GM12878 (cell line): Measurements from ENCODE around the gene FAM170B. TPM values are rescaled to one million over a fixed set of nuclear protein-coding genes. Genes with fewer than 3 reads are reported as not detected.

ENCODE experiments used
- ATAC-seq: fragments of 200-7000 bp; cut with Tn5 transposase; 3 replicates; pipeline ENCODE4 v1.9.1; 2020; ENCODE audit warnings: mild to moderate bottlenecking, moderate library complexity
- BruUV-seq: library from RNA; stranded (reverse); fragments of 400-500 nt; replicated peaks from 2 replicates; lab custom pipeline; 2021; lab: Mats Ljungman, UMichigan
- CTCF ChIA-PET: fragments of 300-600 bp; sonication (Branson Sonifier 250); formaldehyde crosslinking; extraction: SDS; loops from one replicate; lab custom pipeline; 2021; ENCODE audit warnings: inconsistent platforms; lab: Yijun Ruan, JAX
- POLR2A ChIA-PET: fragments of 350-600 bp; formaldehyde crosslinking; extraction: SDS; loops from one replicate; lab custom pipeline; 2021; ENCODE audit warnings: inconsistent platforms; lab: Charles Lee
- RAD21 ChIA-PET: fragments of 300-600 bp; sonication (Branson Sonifier 250); formaldehyde crosslinking; loops from one replicate; lab custom pipeline; 2023; ENCODE audit warnings: antibody characterized with exemption; ENCODE audit not compliant: unreplicated experiment; lab: Charles Lee
- SMC1A ChIA-PET: fragments of 300-600 bp; sonication (Branson Sonifier 250); formaldehyde crosslinking; loops from one replicate; lab custom pipeline; 2023; ENCODE audit not compliant: unreplicated experiment, uncharacterized antibody; lab: Charles Lee
- DNase-seq: peaks from one replicate; pipeline ENCODE4 v3.0.0-alpha.2; 2011; ENCODE audit warnings: low read depth, low spot score
- FAIRE-seq: peaks from 3 replicates; lab custom pipeline; 2011; peaks lifted over from hg19 to GRCh38; lab: Jason Lieb, UNC
- H2AFZ ChIP-seq: 2 replicates; pipeline ENCODE4 v1.6.0; 2011; ENCODE audit warnings: low read depth, low read length, control low read depth; ENCODE audit not compliant: control insufficient read depth
- H3K27ac ChIP-seq: 2 replicates; pipeline ENCODE4 v1.5.1; 2011; ENCODE audit warnings: control low read depth; ENCODE audit not compliant: control insufficient read depth, insufficient read depth
- H3K27me3 ChIP-seq, 2 experiments: replicated peaks in 1 of 2; 2 replicates each; pipeline versions ENCODE4 v1.6.0 to v1.6.1; 2011; ENCODE audit warnings: low read length in 1 of 2; ENCODE audit not compliant: control insufficient read depth in 2 of 2, insufficient read depth in 2 of 2
- H3K36me3 ChIP-seq, 2 experiments: 2 replicates each; pipeline ENCODE4 v1.5.1; 2011; ENCODE audit warnings: low read length in 1 of 2; ENCODE audit not compliant: control insufficient read depth in 2 of 2, insufficient read depth in 2 of 2
- H3K4me1 ChIP-seq: 2 replicates; pipeline ENCODE4 v1.6.1; 2011; ENCODE audit warnings: mild to moderate bottlenecking, low read length, moderate library complexity, mixed read lengths; ENCODE audit not compliant: control insufficient read depth, insufficient read depth
- H3K4me2 ChIP-seq: 2 replicates; pipeline ENCODE4 v1.6.0; 2011; ENCODE audit warnings: control low read depth; ENCODE audit not compliant: control insufficient read depth, insufficient read depth
- H3K4me3 ChIP-seq: fragments of 200-600 bp; sonication (generic); 2 replicates; pipeline ENCODE4 v1.5.1; 2016
- H3K79me2 ChIP-seq: 2 replicates; pipeline ENCODE4 v1.6.0; 2011; ENCODE audit warnings: low read length; ENCODE audit not compliant: control insufficient read depth, insufficient read depth
- H3K9ac ChIP-seq: 2 replicates; pipeline ENCODE4 v1.8.0; 2011; ENCODE audit warnings: low read length, control low read depth, mixed read lengths; ENCODE audit not compliant: control insufficient read depth, insufficient read depth
- H3K9me3 ChIP-seq: replicated peaks from 3 replicates; pipeline ENCODE4 v1.5.1; 2011; ENCODE audit warnings: mild to moderate bottlenecking, low read length; ENCODE audit not compliant: control insufficient read depth, insufficient read depth
- H4K20me1 ChIP-seq: 2 replicates; pipeline ENCODE4 v1.6.0; 2011; ENCODE audit not compliant: control insufficient read depth, insufficient read depth
- CEBPB ChIP-seq, 2 experiments: fragments of 150-350 bp in 1 of 2; IDR thresholded peaks; 2 replicates each; pipeline ENCODE4 v1.6.1; 2012 to 2014; ENCODE audit warnings: low read depth in 2 of 2, low read length in 2 of 2, borderline replicate concordance in 1 of 2, inconsistent platforms in 1 of 2
- MAX ChIP-seq: IDR thresholded peaks from 2 replicates; pipeline ENCODE4 v1.6.1; 2012; ENCODE audit warnings: low read depth, low read length, improper control_type of control experiment
- NFYA ChIP-seq: IDR thresholded peaks from 2 replicates; pipeline ENCODE4 v1.6.1; 2011; ENCODE audit warnings: low read depth, mild to moderate bottlenecking, low read length, improper control_type of control experiment, borderline replicate concordance
- PML ChIP-seq: IDR thresholded peaks from 2 replicates; pipeline ENCODE4 v1.6.1; 2012; ENCODE audit warnings: low read length, inconsistent platforms
- SMC3 ChIP-seq: IDR thresholded peaks from 2 replicates; pipeline ENCODE4 v1.6.1; 2011; ENCODE audit warnings: low read length, improper control_type of control experiment, borderline replicate concordance
- STAT1 ChIP-seq: fragments of 450-650 bp; conservative IDR thresholded peaks from 2 replicates; pipeline ENCODE4 v1.6.1; 2014; ENCODE audit warnings: antibody characterized with exemption, mild to moderate bottlenecking
- ZNF24 ChIP-seq: fragments of 450-650 bp; IDR thresholded peaks from 2 replicates; pipeline ENCODE4 v1.6.1; 2017; ENCODE audit warnings: antibody characterized with exemption, mild to moderate bottlenecking
- WGBS: methylation state at CpG from one replicate; pipeline ENCODE4 v1.1.6; 2016; ENCODE audit warnings: low lambda C conversion rate; ENCODE audit not compliant: insufficient replicate concordance, insufficient coverage; ENCODE audit errors: missing lambda C conversion rate; 5-methylcytosine and 5-hydroxymethylcytosine counted together
- in situ Hi-C: fragments of 300-500 bp; cut with MboI; formaldehyde crosslinking; loops from 9 replicates; pipeline ENCODE4 v1.14.3; 2018; ENCODE audit warnings: mixed read lengths
- intact Hi-C: fragments of 100-400 bp; cut with micrococcal nuclease; formaldehyde crosslinking; loops from one replicate; pipeline ENCODE4 v1.14.2; 2022; ENCODE audit not compliant: unreplicated experiment
- polyA plus RNA-seq, 11 experiments: library from polyadenylated mRNA; depleted of rRNA in 4 of 11; unstranded in 6 of 11; stranded (reverse) in 5 of 11; fragments of >200 nt; fragmentation: Nextera tagmentation in 4 of 11; fragmentation: Illumina TruSeq in 1 of 11; extraction: Ambion mirVana in 4 of 11; extraction: Trizol in 1 of 11; gene quantifications; 1 replicate in 1 of 11; 2 replicates in 10 of 11; pipeline versions ENCODE4 v1.2.1 to v1.2.3, GENCODE V29; 2011 to 2016; ENCODE audit warnings: inconsistent platforms in 2 of 11, missing spikeins in 2 of 11, low read depth in 1 of 11
- total RNA-seq, 4 experiments: library from RNA; depleted of rRNA in 3 of 4; stranded (reverse); fragments of >200 nt in 3 of 4; fragmentation: Illumina TruSeq in 1 of 4; extraction: Trizol in 1 of 4; gene quantifications; 2 replicates each; pipeline versions ENCODE4 v1.2.1 to v1.2.3, GENCODE V29; 2013 to 2021
- TF ChIP-seq, protein P1 (sequence below): fragments of 450-650 bp; IDR thresholded peaks from 2 replicates; pipeline ENCODE4 v1.6.1; 2017; ENCODE audit warnings: antibody characterized with exemption, mild to moderate bottlenecking, moderate library complexity

The FAM170B gene
- total and polyA plus RNA-seq, 10 of the 15 experiments (the other 5 are each of a cell fraction or from before 2014, with no cell fraction given), result not detected

DNA sequence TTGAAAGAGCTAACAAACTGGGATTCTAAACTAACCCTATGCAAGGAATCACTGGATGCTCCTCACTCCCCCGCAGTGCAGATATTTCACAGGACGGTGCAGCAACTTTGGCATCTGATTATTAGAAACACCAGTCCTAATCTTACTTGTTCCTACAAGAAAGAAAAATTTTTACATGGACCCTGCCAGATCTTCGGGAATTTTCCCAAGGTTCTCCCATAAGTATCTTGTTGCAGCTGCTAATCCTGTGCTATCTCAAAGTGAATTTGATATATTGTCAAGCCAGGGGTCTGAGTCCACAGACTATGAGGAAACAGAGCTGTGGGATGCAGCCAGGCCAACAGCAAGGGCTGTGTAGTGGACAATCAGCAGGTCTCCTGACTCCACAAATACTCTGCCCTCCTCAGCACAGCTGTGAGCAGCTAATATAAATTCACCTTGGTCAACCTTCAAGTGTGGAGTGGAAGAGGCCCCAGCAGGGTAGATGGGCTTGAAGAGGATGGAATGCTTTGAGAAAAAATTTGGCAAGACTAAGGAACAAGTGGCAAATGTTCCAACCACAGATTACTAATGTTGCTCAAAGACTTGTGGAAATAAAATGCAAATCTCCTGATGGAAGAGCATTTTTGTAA lies 44.1 kb downstream of the FAM170B start:
- H2AFZ ChIP-seq, result no peak overlapping the region
- no TSS peak for BruUV-seq
- ChIA-PET RAD21 (no interaction called here), POLR2A (interaction anchor here (1.1 kb wide), 1 partner anchor 8 kb away, joined by 3 read pairs; no protein-coding TSS in a partner anchor), SMC1A (interaction anchor here (0.9 to 1.5 kb wide), 2 partner anchors 9 to 117 kb away, joined by 3 to 7 read pairs; no protein-coding TSS in a partner anchor), CTCF (interaction anchor here (1.1 to 1.2 kb wide), 2 partner anchors 41 to 421 kb away, joined by 3 read pairs; no protein-coding TSS in a partner anchor)
- H3K4me3 ChIP-seq, result no peak overlapping the region
- in situ Hi-C loops, result no loop called here
- FAIRE-seq (no peak), DNase-seq (no peak), ATAC-seq (no peak)
- no peak overlapping the region for H3K27ac ChIP-seq
- intact Hi-C loops, result no loop called here
- peaks cover 2% of the 10 kb centered on the region; the same call in 1 of the 3 replicates for H3K9me3 ChIP-seq
- no peaks in the 10 kb centered on the region for H3K79me2 ChIP-seq
- H3K36me3 ChIP-seq, result no peaks in the 10 kb centered on the region
- H3K4me2 ChIP-seq, result no peak overlapping the region
- no peaks in the 10 kb centered on the region for H3K4me1 ChIP-seq
- no peaks in the 10 kb centered on the region for H4K20me1 ChIP-seq
- H3K9ac ChIP-seq, result no peak overlapping the region
- TF ChIP-seq STAT1 (no peak), NFYA (no peak), ZNF24 (no peak), CEBPB (IDR thresholded peaks at IDR 0.05; ENCODE audit: borderline replicate concordance in 1 of 2, low read depth in 2 of 2, low read length in 2 of 2) (no peak), MAX (no peak), SMC3 (no peak), PML (no peak)
- TF ChIP-seq, protein P1, sequence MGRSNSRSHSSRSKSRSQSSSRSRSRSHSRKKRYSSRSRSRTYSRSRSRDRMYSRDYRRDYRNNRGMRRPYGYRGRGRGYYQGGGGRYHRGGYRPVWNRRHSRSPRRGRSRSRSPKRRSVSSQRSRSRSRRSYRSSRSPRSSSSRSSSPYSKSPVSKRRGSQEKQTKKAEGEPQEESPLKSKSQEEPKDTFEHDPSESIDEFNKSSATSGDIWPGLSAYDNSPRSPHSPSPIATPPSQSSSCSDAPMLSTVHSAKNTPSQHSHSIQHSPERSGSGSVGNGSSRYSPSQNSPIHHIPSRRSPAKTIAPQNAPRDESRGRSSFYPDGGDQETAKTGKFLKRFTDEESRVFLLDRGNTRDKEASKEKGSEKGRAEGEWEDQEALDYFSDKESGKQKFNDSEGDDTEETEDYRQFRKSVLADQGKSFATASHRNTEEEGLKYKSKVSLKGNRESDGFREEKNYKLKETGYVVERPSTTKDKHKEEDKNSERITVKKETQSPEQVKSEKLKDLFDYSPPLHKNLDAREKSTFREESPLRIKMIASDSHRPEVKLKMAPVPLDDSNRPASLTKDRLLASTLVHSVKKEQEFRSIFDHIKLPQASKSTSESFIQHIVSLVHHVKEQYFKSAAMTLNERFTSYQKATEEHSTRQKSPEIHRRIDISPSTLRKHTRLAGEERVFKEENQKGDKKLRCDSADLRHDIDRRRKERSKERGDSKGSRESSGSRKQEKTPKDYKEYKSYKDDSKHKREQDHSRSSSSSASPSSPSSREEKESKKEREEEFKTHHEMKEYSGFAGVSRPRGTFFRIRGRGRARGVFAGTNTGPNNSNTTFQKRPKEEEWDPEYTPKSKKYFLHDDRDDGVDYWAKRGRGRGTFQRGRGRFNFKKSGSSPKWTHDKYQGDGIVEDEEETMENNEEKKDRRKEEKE, result no peak
- H3K27me3 ChIP-seq, result no peaks in the 10 kb centered on the region; a peak in 1 of 4 replicates
- WGBS, result 14% methylated on average over 3 of the region's 3 CpGs
